Measurements from ENCODE around the gene TMEM94. TPM values are rescaled to one million over a fixed set of nuclear protein-coding genes. Genes with fewer than 3 reads are reported as not detected.
"Not testable (repeated sequence)": the region's sequence is repeated elsewhere in the genome, so short reads cannot be mapped to it uniquely, and the experiment has no call there.

TMEM94 gene
- total RNA-seq, 4 donors from 2014 or later = 128 to 708 (median 280) TPM

- peaks cover 0 to 5% (median 0%) of the 10 kb centered on the region in 4 donors for H3K36me3 ChIP-seq
- peak overlapping the region; percentile 87 to 93 (median 90) for H3K27ac ChIP-seq
- in situ Hi-C loops (cut with MboI; ENCODE audit: low pct_ligation_motif_present in 1 of 4, low pct_unique_long_range_greater_than_20kb in 1 of 4, low sequenced_read_pairs in 3 of 4) = loop anchor here in 1 of 4 donors (10.0 kb wide), 1 partner anchor 93 kb away; no protein-coding TSS in a partner anchor
- no peaks in the 10 kb centered on the region for H3K27me3 ChIP-seq
- intact Hi-C loops (cut with DNase I; ENCODE audit: low total_unique reads) = no loop called here
- TF ChIP-seq EP300 (IDR thresholded peaks at IDR 0.05; ENCODE audit: low read depth) (no peak), POLR2A (IDR thresholded peaks at IDR 0.05) (peak; percentile 7), POLR2AphosphoS5 (IDR thresholded peaks at IDR 0.05) (peak in 1 of 3 donors; percentile 26)
- TF ChIP-seq, protein P1, sequence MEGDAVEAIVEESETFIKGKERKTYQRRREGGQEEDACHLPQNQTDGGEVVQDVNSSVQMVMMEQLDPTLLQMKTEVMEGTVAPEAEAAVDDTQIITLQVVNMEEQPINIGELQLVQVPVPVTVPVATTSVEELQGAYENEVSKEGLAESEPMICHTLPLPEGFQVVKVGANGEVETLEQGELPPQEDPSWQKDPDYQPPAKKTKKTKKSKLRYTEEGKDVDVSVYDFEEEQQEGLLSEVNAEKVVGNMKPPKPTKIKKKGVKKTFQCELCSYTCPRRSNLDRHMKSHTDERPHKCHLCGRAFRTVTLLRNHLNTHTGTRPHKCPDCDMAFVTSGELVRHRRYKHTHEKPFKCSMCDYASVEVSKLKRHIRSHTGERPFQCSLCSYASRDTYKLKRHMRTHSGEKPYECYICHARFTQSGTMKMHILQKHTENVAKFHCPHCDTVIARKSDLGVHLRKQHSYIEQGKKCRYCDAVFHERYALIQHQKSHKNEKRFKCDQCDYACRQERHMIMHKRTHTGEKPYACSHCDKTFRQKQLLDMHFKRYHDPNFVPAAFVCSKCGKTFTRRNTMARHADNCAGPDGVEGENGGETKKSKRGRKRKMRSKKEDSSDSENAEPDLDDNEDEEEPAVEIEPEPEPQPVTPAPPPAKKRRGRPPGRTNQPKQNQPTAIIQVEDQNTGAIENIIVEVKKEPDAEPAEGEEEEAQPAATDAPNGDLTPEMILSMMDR (IDR thresholded peaks at IDR 0.05) = peak; percentile 22 to 74 (median 35)
- peak overlapping the region; percentile 73 to 98 (median 93) for H3K4me3 ChIP-seq
- 23% methylated on average over 10 of the region's 10 CpGs; no CpG with 5 or more reads in 1 of the 2 donors for WGBS, 2 donors (ENCODE audit: low coverage in 1 of 2)
- H3K4me1 ChIP-seq = peaks cover 14 to 45% (median 31%) of the 10 kb centered on the region in 4 donors
- H3K9me3 ChIP-seq = no peaks in the 10 kb centered on the region
- DNase-seq = peak; percentile 76
Measured at GRCh38 chr17:75517297-75517865, 60.9 kb downstream of the TMEM94 start.

DNA sequence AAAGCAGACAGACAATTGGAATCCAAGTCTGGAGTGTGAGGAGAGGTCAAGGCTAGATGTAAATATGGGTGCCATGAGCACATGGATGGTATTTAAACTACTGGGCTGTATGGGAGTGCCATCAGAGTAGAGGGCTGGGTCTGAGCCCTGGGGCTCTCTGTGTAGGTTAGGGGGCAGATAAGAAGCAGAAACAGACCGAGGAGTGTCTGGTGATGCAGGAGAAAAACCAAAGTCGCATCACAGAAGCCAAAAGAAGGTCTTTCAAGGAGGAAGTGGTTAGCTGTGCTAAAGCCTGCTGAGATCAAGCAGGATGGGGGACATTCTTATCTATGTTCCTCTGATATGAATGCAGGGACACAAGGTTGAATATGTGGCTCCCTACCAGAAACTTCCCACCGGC, 61.8 kb downstream of the TMEM94 start:
- in situ Hi-C loops (cut with MboI; ENCODE audit: low pct_ligation_motif_present in 1 of 4, low pct_unique_long_range_greater_than_20kb in 1 of 4, low sequenced_read_pairs in 3 of 4) = loop anchor here in 1 of 4 donors (10.0 kb wide), 1 partner anchor 93 kb away; no protein-coding TSS in a partner anchor
- Histone ChIP-seq H3K4me3 (peak overlapping the region in 1 of 4 donors; percentile 96), H3K27me3 (no peaks in the 10 kb centered on the region), H3K4me1 (peaks cover 9 to 37% (median 26%) of the 10 kb centered on the region in 4 donors), H3K9me3 (no peaks in the 10 kb centered on the region), H3K27ac (peak overlapping the region in 3 of 4 donors; percentile 7 to 93 (median 89)), H3K36me3 (peaks cover 0 to 5% (median 0%) of the 10 kb centered on the region in 4 donors)
- intact Hi-C loops (cut with DNase I; ENCODE audit: low total_unique reads) = no loop called here
- DNase-seq = peak; percentile 31
- WGBS, 2 donors (ENCODE audit: low coverage in 1 of 2) = 69 to 78% methylated on average over 2 to 3 of the region's 3 CpGs
- TF ChIP-seq EP300 (IDR thresholded peaks at IDR 0.05; ENCODE audit: low read depth) (no peak), POLR2AphosphoS5 (IDR thresholded peaks at IDR 0.05) (no peak), POLR2A (IDR thresholded peaks at IDR 0.05) (no peak)
- TF ChIP-seq, protein P1 (IDR thresholded peaks at IDR 0.05) = no peak

GRCh38 chr17:75518983-75519537, 62.6 kb downstream of the TMEM94 start:
- TF ChIP-seq EP300 (IDR thresholded peaks at IDR 0.05; ENCODE audit: low read depth) (no peak), POLR2AphosphoS5 (IDR thresholded peaks at IDR 0.05) (no peak), POLR2A (IDR thresholded peaks at IDR 0.05) (no peak)
- TF ChIP-seq, protein P1 (IDR thresholded peaks at IDR 0.05) = no peak
- Histone ChIP-seq H3K9me3 (no peaks in the 10 kb centered on the region), H3K27ac (peak overlapping the region in 2 of 4 donors; percentile 7 to 13), H3K27me3 (no peaks in the 10 kb centered on the region), H3K36me3 (peaks cover 0 to 5% (median 0%) of the 10 kb centered on the region in 4 donors), H3K4me3 (no peak overlapping the region), H3K4me1 (peaks cover 9 to 32% (median 20%) of the 10 kb centered on the region in 4 donors)
- WGBS, 2 donors (ENCODE audit: low coverage in 1 of 2) = 86 to 88% methylated on average over 2 to 9 of the region's 9 CpGs
- no peak for DNase-seq
- intact Hi-C loops (cut with DNase I; ENCODE audit: low total_unique reads) (no loop called here), in situ Hi-C loops (cut with MboI; ENCODE audit: low pct_ligation_motif_present in 1 of 4, low pct_unique_long_range_greater_than_20kb in 1 of 4, low sequenced_read_pairs in 3 of 4) (loop anchor here in 1 of 4 donors (10.0 kb wide), 1 partner anchor 94 kb away; no protein-coding TSS in a partner anchor)

DNA sequence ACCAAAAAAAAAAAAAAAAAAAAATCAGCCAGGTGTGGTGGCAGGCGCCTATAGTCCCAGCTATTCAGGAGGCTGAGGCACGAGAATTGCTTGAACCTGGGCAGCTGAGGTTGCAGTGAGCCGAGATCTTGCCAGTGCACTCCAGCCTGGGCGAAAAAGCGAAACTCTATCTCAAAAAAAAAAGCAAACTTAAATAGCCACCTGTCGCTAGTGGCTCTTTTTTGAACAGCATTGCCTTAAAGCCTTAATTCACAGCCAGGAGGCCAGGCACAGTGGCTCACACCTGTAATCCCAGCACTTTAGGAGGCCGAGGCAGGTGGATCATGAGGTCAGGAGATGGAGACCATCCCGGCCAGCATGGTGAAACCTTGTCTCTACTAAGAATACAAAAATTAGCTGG, 64.0 kb downstream of the TMEM94 start:
- H3K27ac ChIP-seq; H3K27me3 ChIP-seq; H3K9me3 ChIP-seq; in situ Hi-C loops (cut with MboI; ENCODE audit: low pct_ligation_motif_present in 1 of 4, low pct_unique_long_range_greater_than_20kb in 1 of 4, low sequenced_read_pairs in 3 of 4); H3K4me3 ChIP-seq; H3K36me3 ChIP-seq; DNase-seq; intact Hi-C loops (cut with DNase I; ENCODE audit: low total_unique reads): not testable (repeated sequence)
- peaks cover 9 to 34% (median 20%) of the 10 kb centered on the region in 4 donors for H3K4me1 ChIP-seq
- WGBS, 2 donors (ENCODE audit: low coverage in 1 of 2) = 92% methylated on average over 8 of the region's 8 CpGs; no CpG with 5 or more reads in 1 of the 2 donors
